ENCODE results near the gene CISD3. TPM values are rescaled to one million over a fixed set of nuclear protein-coding genes. Genes with fewer than 3 reads are reported as not detected.

CISD3 gene
- total and polyA plus RNA-seq, 2 of the 8 experiments (the other 6 are each of a cell fraction or from before 2014, with no cell fraction given), result 9.4 to 11.1 TPM

DNA sequence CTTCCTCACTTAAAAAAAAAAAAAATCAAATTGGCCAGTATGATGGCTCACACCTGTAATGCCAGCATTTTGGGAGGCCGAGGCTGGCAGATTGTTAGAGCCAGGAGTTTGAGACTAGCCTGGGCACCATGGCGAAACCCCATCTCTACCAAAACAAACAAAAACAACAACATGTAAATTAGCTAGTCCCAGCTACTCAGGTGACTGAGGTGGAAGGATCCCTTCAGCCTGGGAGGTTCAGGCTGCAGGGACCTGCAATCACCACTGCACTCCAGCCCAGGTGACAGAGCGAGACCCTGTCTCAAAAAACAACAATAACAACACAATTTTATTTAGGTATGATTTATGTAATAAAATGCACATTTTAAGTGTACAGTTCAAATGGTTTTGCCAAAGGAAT is 49.0 kb upstream of the CISD3 start:
- FAIRE-seq, result no peak

More for the DNA sequence above, 49.0 kb upstream of the CISD3 start:
- no peak overlapping the region for H3K9ac ChIP-seq (replicated peaks in 1 of 4; ENCODE audit: extremely low read depth in 1 of 4, low read depth in 3 of 4, low read length in 3 of 4)
- H3K4me2 ChIP-seq (ENCODE audit: insufficient read depth in 1 of 2, low read depth in 2 of 2, low read length in 2 of 2), result no peak overlapping the region
- no peak overlapping the region for H3K14ac ChIP-seq (ENCODE audit: insufficient read length)
- H3K23me2 ChIP-seq (ENCODE audit: low read depth, low read length), result no peaks in the 10 kb centered on the region
- DNase-seq (ENCODE audit: low read depth in 1 of 2, low spot score in 2 of 2), result no peak
- H3K18ac ChIP-seq (ENCODE audit: extremely low read depth, low read length), result no peak overlapping the region
- H4K91ac ChIP-seq (replicated peaks; ENCODE audit: insufficient read length, low read length), result no peak overlapping the region
- no peak overlapping the region for H3K4me3 ChIP-seq (ENCODE audit: extremely low read depth in 1 of 4, insufficient read depth in 2 of 4, low read depth in 3 of 4, low read length in 4 of 4)
- H2BK20ac ChIP-seq (ENCODE audit: low read length), result no peak overlapping the region
- H2BK5ac ChIP-seq (ENCODE audit: low read depth, low read length), result no peak overlapping the region
- no peak for TF ChIP-seq SRF (IDR thresholded peaks at IDR 0.05; ENCODE audit: low read depth, low read length)
- no peak for TF ChIP-seq RAD21 (IDR thresholded peaks at IDR 0.05 in 1 of 2, conservative IDR thresholded peaks at IDR 0.05 in 1 of 2; ENCODE audit: low read depth in 2 of 2, low read length in 2 of 2)
- TF ChIP-seq POLR2AphosphoS5 (IDR thresholded peaks at IDR 0.05; ENCODE audit: low read depth, low read length), result no peak
- TF ChIP-seq CHD2 (IDR thresholded peaks at IDR 0.05; ENCODE audit: low read length), result no peak
- TF ChIP-seq CEBPB (IDR thresholded peaks at IDR 0.05; ENCODE audit: low read depth, low read length), result no peak
- TF ChIP-seq EGR1 (IDR thresholded peaks at IDR 0.05; ENCODE audit: borderline replicate concordance, low read depth, low read length), result no peak
- no peak for TF ChIP-seq TAF1 (IDR thresholded peaks at IDR 0.05; ENCODE audit: low read depth, low read length)
- no peaks in the 10 kb centered on the region for H3K79me2 ChIP-seq (ENCODE audit: control insufficient read depth in 1 of 2, insufficient read depth in 2 of 2, low read length in 2 of 2)
- H3K4ac ChIP-seq (replicated peaks; ENCODE audit: insufficient read length, low read depth, low read length), result no peak overlapping the region
- no peak overlapping the region for H2BK120ac ChIP-seq (replicated peaks; ENCODE audit: low read depth, low read length)
- H3K23ac ChIP-seq (ENCODE audit: insufficient read length), result no peak overlapping the region
- H3K56ac ChIP-seq (replicated peaks; ENCODE audit: insufficient read length, low read depth, low read length), result no peak overlapping the region
- H3K36me3 ChIP-seq (ENCODE audit: control insufficient read depth in 2 of 4, insufficient read depth in 4 of 4, low read length in 3 of 4), result no peaks in the 10 kb centered on the region
- 86% methylated on average over 3 of the region's 3 CpGs; no CpG with 5 or more reads in 1 of the 2 experiments for WGBS, 2 experiments (ENCODE audit: extremely low coverage in 1 of 2, insufficient coverage in 1 of 2, insufficient read length in 1 of 2, insufficient replicate concordance in 2 of 2, low coverage in 1 of 2, low lambda C conversion rate in 2 of 2, missing lambda C conversion rate in 1 of 2)
- no peak overlapping the region for H4K5ac ChIP-seq (ENCODE audit: insufficient read length, low read depth, low read length)
- H3K27me3 ChIP-seq (replicated peaks in 1 of 4; ENCODE audit: control insufficient read depth in 3 of 4, extremely low read depth in 1 of 4, insufficient read depth in 3 of 4, low read length in 3 of 4), result peaks cover 4 to 17% (median 7%) of the 10 kb centered on the region in 4 experiments
- ChIA-PET CTCF (ENCODE audit: partially characterized antibody) (interaction anchor here (0.7 to 14.5 kb wide), 9 partner anchors 12 to 70 kb away, joined by 3 to 141 read pairs (median 4); partner anchors contain the start of gene CISD3), POLR2A (ENCODE audit: partially characterized antibody) (interaction anchor here (0.6 to 1.4 kb wide), 6 partner anchors 10 to 76 kb away, joined by 3 to 7 read pairs (median 4); partner anchors contain the start of genes MLLT6 and SRCIN1)
- no peak overlapping the region for H2BK15ac ChIP-seq (ENCODE audit: low read length)
- H3K79me1 ChIP-seq (ENCODE audit: low read depth, low read length), result no peaks in the 10 kb centered on the region
- H4K20me1 ChIP-seq (replicated peaks in 1 of 2; ENCODE audit: control insufficient read depth in 1 of 2, insufficient read depth in 2 of 2, low read length in 2 of 2), result no peaks in the 10 kb centered on the region
- H2AK5ac ChIP-seq (ENCODE audit: low read depth, low read length), result no peak overlapping the region
- no peak overlapping the region for H2AFZ ChIP-seq (ENCODE audit: low read length)
- H4K8ac ChIP-seq (ENCODE audit: extremely low read depth, insufficient read depth, low read length), result no peak overlapping the region
- H3K27ac ChIP-seq (ENCODE audit: low read depth, low read length), result no peak overlapping the region
- H2BK12ac ChIP-seq (ENCODE audit: low read depth, low read length), result no peak overlapping the region
- no peaks in the 10 kb centered on the region for H3K9me3 ChIP-seq (ENCODE audit: insufficient read depth in 2 of 2, low read depth in 1 of 2, low read length in 1 of 2)
- H3K4me1 ChIP-seq (replicated peaks in 1 of 4; ENCODE audit: control insufficient read depth in 3 of 4, insufficient read depth in 4 of 4, low read length in 3 of 4), result peaks cover 0 to 3% (median 0%) of the 10 kb centered on the region in 4 experiments; a peak in 1 of 7 replicates

All from H1 (cell line).